Suprapubic skin (tissue), 3 donors: Measurements from ENCODE around the gene TGM1.

ENCODE experiments used
- CTCF ChIP-seq, 2 donors: fragments of 200-600 bp in 1 of 2; fragments of 450-650 bp in 1 of 2; sonication (generic) in 1 of 2; IDR thresholded peaks; one replicate each; pipeline ENCODE4 v1.5.1; 2016 to 2019; ENCODE audit warnings: antibody characterized with exemption in 2 of 2, mild to moderate bottlenecking in 1 of 2, moderate library complexity in 1 of 2
- EP300 ChIP-seq: sonication (generic); formaldehyde crosslinking; IDR thresholded peaks from one replicate; pipeline ENCODE4 v1.6.1; 2017; ENCODE audit warnings: antibody characterized with exemption

- TF ChIP-seq CTCF (IDR thresholded peaks at IDR 0.05), result no peak
- no peak for TF ChIP-seq EP300
These were observed 34.1 kb downstream of the TGM1 start for GRCh38 chr14:24228902-24229301.
